Right atrium auricular region (tissue), 2 donors: ENCODE data around the gene ABL2. TPM values are rescaled to one million over a fixed set of nuclear protein-coding genes. Genes with fewer than 3 reads are reported as not detected.

Experiments
- DNase-seq: peaks from one replicate; pipeline ENCODE4 v3.0.0-alpha.2; 2019; ENCODE audit warnings: low spot score
- H3K27ac ChIP-seq, 2 donors: fragments of 200-600 bp; sonication (generic); 1 replicate in 1 of 2; 2 replicates in 1 of 2; pipeline ENCODE4 v1.5.1; 2016 to 2019
- H3K27me3 ChIP-seq, 2 donors: fragments of 200-600 bp; sonication (generic); one replicate each; pipeline versions ENCODE4 v1.5.1 to v1.6.0; 2017 to 2019
- H3K36me3 ChIP-seq: fragments of 200-600 bp; sonication (generic); one replicate; pipeline ENCODE4 v1.5.1; 2016
- H3K4me1 ChIP-seq, 2 donors: fragments of 200-600 bp; sonication (generic); one replicate each; pipeline versions ENCODE4 v1.5.1 to v1.6.0; 2017 to 2019
- H3K4me3 ChIP-seq, 2 donors: fragments of 200-600 bp; sonication (generic); 1 replicate in 1 of 2; 2 replicates in 1 of 2; pipeline ENCODE4 v1.5.1; 2017 to 2019; ENCODE audit warnings: mild to moderate bottlenecking in 1 of 2, moderate library complexity in 1 of 2
- H3K9me3 ChIP-seq, 2 donors: fragments of 200-600 bp; sonication (generic); one replicate each; pipeline ENCODE4 v1.5.1; 2019
- CTCF ChIP-seq, 2 donors: fragments of 200-600 bp; sonication (generic); IDR thresholded peaks; one replicate each; pipeline ENCODE4 v1.5.1; 2019; ENCODE audit warnings: antibody characterized with exemption in 2 of 2
- total RNA-seq, 2 donors: library from RNA; depleted of rRNA; stranded (reverse); fragments of >200 nt; gene quantifications; one replicate each; pipeline ENCODE4 v1.1.0, GENCODE V29; 2016

ABL2 gene
- total RNA-seq, 2 donors from 2014 or later: 6.3 to 12.1 TPM

GRCh38 chr1:179183857-179184256, 45.6 kb downstream of the ABL2 start:
- no peaks in the 10 kb centered on the region for H3K36me3 ChIP-seq
- DNase-seq: no peak
- no peaks in the 10 kb centered on the region for H3K4me1 ChIP-seq
- TF ChIP-seq CTCF (IDR thresholded peaks at IDR 0.05): no peak
- no peak overlapping the region for H3K4me3 ChIP-seq
- no peaks in the 10 kb centered on the region for H3K27me3 ChIP-seq
- no peak overlapping the region for H3K27ac ChIP-seq
- H3K9me3 ChIP-seq: no peaks in the 10 kb centered on the region

GRCh38 chr1:179178950-179179349, 50.5 kb downstream of the ABL2 start:
- no peak for DNase-seq
- no peaks in the 10 kb centered on the region for H3K36me3 ChIP-seq
- no peak overlapping the region for H3K4me3 ChIP-seq
- H3K4me1 ChIP-seq: peaks cover 0 to 24% of the 10 kb centered on the region in 2 donors
- H3K27me3 ChIP-seq: no peaks in the 10 kb centered on the region
- H3K27ac ChIP-seq: no peak overlapping the region
- H3K9me3 ChIP-seq: no peaks in the 10 kb centered on the region
- TF ChIP-seq CTCF (IDR thresholded peaks at IDR 0.05): no peak

GRCh38 chr1:179178183-179178582, 51.3 kb downstream of the ABL2 start:
- H3K36me3 ChIP-seq: no peaks in the 10 kb centered on the region
- H3K27me3 ChIP-seq: no peaks in the 10 kb centered on the region
- no peak overlapping the region for H3K27ac ChIP-seq
- H3K4me1 ChIP-seq: peaks cover 0 to 24% of the 10 kb centered on the region in 2 donors
- no peak for TF ChIP-seq CTCF (IDR thresholded peaks at IDR 0.05)
- DNase-seq: no peak
- no peak overlapping the region for H3K4me3 ChIP-seq
- H3K9me3 ChIP-seq: no peaks in the 10 kb centered on the region

- no peak for TF ChIP-seq CTCF (IDR thresholded peaks at IDR 0.05)
- no peak overlapping the region for H3K4me3 ChIP-seq
- no peak for DNase-seq
- no peaks in the 10 kb centered on the region for H3K27me3 ChIP-seq
- no peaks in the 10 kb centered on the region for H3K9me3 ChIP-seq
- peaks cover 0 to 24% of the 10 kb centered on the region in 2 donors for H3K4me1 ChIP-seq
- H3K36me3 ChIP-seq: no peaks in the 10 kb centered on the region
- no peak overlapping the region for H3K27ac ChIP-seq
Observed at GRCh38 chr1:179177615-179178014, 51.9 kb downstream of the ABL2 start.

- Histone ChIP-seq H3K9me3 (no peaks in the 10 kb centered on the region), H3K4me3 (no peak overlapping the region), H3K4me1 (peaks cover 0 to 24% of the 10 kb centered on the region in 2 donors), H3K27ac (no peak overlapping the region), H3K27me3 (no peaks in the 10 kb centered on the region), H3K36me3 (no peaks in the 10 kb centered on the region)
- TF ChIP-seq CTCF (IDR thresholded peaks at IDR 0.05): no peak
- DNase-seq: no peak
Observed at GRCh38 chr1:179177182-179177581, 52.3 kb downstream of the ABL2 start.
